ENCODE data around the gene CLIC1. TPM values are rescaled to one million over a fixed set of nuclear protein-coding genes. Genes with fewer than 3 reads are reported as not detected.

Gene CLIC1
- total and polyA plus RNA-seq, 10 of the 15 experiments (the other 5 are each of a cell fraction or from before 2014, with no cell fraction given), result 446 to 1,266 (median 636) TPM

GRCh38 chr6:31702405-31702818, 33.9 kb downstream of the CLIC1 start:
- POLR2A ChIA-PET, result interaction anchor here (0.9 to 3.2 kb wide), 11 partner anchors 35 to 196 kb away, joined by 3 to 23 read pairs (median 5); partner anchors contain the start of genes CLIC1, DDX39B, EHMT2 and GPANK1
- peak overlapping the region; percentile 81 for H3K4me2 ChIP-seq (ENCODE audit: control insufficient read depth, insufficient read depth)
- no peaks in the 10 kb centered on the region for H4K20me1 ChIP-seq (ENCODE audit: control insufficient read depth, insufficient read depth)
- WGBS (ENCODE audit: insufficient coverage, insufficient replicate concordance, low lambda C conversion rate, missing lambda C conversion rate), result under 1% methylated on average over 10 of the region's 10 CpGs
- SMC1A ChIA-PET (ENCODE audit: uncharacterized antibody, unreplicated experiment), result interaction anchor here (0.7 to 3.1 kb wide), 5 partner anchors 32 to 427 kb away, joined by 3 to 18 read pairs (median 4); partner anchors contain the start of genes CLIC1, DDX39B and LY6G5B
- CTCF ChIA-PET, result interaction anchor here (0.6 to 1.5 kb wide), 8 partner anchors 8 to 208 kb away, joined by 3 to 10 read pairs (median 4); partner anchors contain the start of gene MSH5
- H3K27me3 ChIP-seq (replicated peaks in 1 of 2; ENCODE audit: control insufficient read depth in 2 of 2, insufficient read depth in 2 of 2, low read length in 1 of 2), result no peaks in the 10 kb centered on the region
- H3K4me3 ChIP-seq, result peak overlapping the region; percentile 96
- peak overlapping the region; percentile 91 for H3K27ac ChIP-seq (ENCODE audit: control insufficient read depth, insufficient read depth)
- DNase-seq (ENCODE audit: low read depth, low spot score) (no peak), FAIRE-seq (no peak), ATAC-seq (peak; percentile 25)
- TF ChIP-seq ESRRA (IDR thresholded peaks at IDR 0.05; ENCODE audit: low read length), result no peak
- no peak for TF ChIP-seq POLR2AphosphoS2 (IDR thresholded peaks at IDR 0.05; ENCODE audit: low read depth, low read length)
- TF ChIP-seq CREM (IDR thresholded peaks at IDR 0.05; ENCODE audit: low read depth), result no peak
- no peak for TF ChIP-seq RAD21 (IDR thresholded peaks at IDR 0.05; ENCODE audit: insufficient read depth, low read depth, low read length)
- no peak for TF ChIP-seq NR2C1 (IDR thresholded peaks at IDR 0.05)
- TF ChIP-seq KAT2A (conservative IDR thresholded peaks at IDR 0.05; ENCODE audit: control insufficient read depth, low read depth, low read length), result no peak
- TF ChIP-seq ZBTB33 (IDR thresholded peaks at IDR 0.05), result no peak
- TF ChIP-seq RFX5 (IDR thresholded peaks at IDR 0.05; ENCODE audit: low read depth, low read length), result no peak
- no peak for TF ChIP-seq MTA2 (IDR thresholded peaks at IDR 0.05; ENCODE audit: low read depth)
- TF ChIP-seq NBN (IDR thresholded peaks at IDR 0.05), result no peak; the same call in 1 of the 2 replicates
- intact Hi-C loops (cut with micrococcal nuclease; ENCODE audit: unreplicated experiment), result loop anchor here (2.0 kb wide), 1 partner anchor 36 kb away; no protein-coding TSS in a partner anchor
- peak overlapping the region; percentile 69 for H3K9ac ChIP-seq (ENCODE audit: control insufficient read depth, insufficient read depth, low read length)
- H3K9me3 ChIP-seq (replicated peaks; ENCODE audit: control insufficient read depth, insufficient read depth, low read length), result no peaks in the 10 kb centered on the region
- BruUV-seq (replicated peaks), result TSS peak; percentile 63
- peak overlapping the region; percentile 57 for H2AFZ ChIP-seq (ENCODE audit: control insufficient read depth, low read depth, low read length)
- RAD21 ChIA-PET (ENCODE audit: unreplicated experiment), result interaction anchor here (0.8 to 1.7 kb wide), 7 partner anchors 29 to 161 kb away, joined by 3 to 8 read pairs (median 4); partner anchors contain the start of genes CLIC1 and NEU1
- H3K79me2 ChIP-seq (ENCODE audit: control insufficient read depth, insufficient read depth, low read length), result peaks cover 17% of the 10 kb centered on the region
- H3K36me3 ChIP-seq (ENCODE audit: control insufficient read depth in 2 of 2, insufficient read depth in 2 of 2, low read length in 1 of 2), result peaks cover 0 to 2% of the 10 kb centered on the region in 2 experiments; a peak in 2 of 4 replicates
- H3K4me1 ChIP-seq (ENCODE audit: control insufficient read depth, insufficient read depth, low read length), result peaks cover 9% of the 10 kb centered on the region; the same call in 1 of the 2 replicates
- in situ Hi-C loops (cut with MboI), result no loop called here

Measured in GM12878 (cell line).